Bronchial epithelial cell (primary cell): ENCODE measurements around the gene NTF4. TPM values are rescaled to one million over a fixed set of nuclear protein-coding genes. Genes with fewer than 3 reads are reported as not detected.

Source experiments
- DNase-seq: peaks from one replicate; pipeline ENCODE4 v3.0.0-alpha.2; 2010; ENCODE audit warnings: low read depth
- FAIRE-seq: peaks from 2 replicates; lab custom pipeline; 2011; peaks lifted over from hg19 to GRCh38; lab: Jason Lieb, UNC
- H3K27me3 ChIP-seq: 2 replicates; pipeline ENCODE4 v1.5.1; 2011; ENCODE audit warnings: low read length; ENCODE audit not compliant: control insufficient read depth, insufficient read depth
- H3K36me3 ChIP-seq: 2 replicates; pipeline ENCODE4 v1.5.1; 2011; ENCODE audit warnings: low read length; ENCODE audit not compliant: control insufficient read depth, insufficient read depth
- H3K4me3 ChIP-seq: 2 replicates; pipeline ENCODE4 v1.5.1; 2011; ENCODE audit warnings: mild to moderate bottlenecking, low read depth, low read length, control low read depth
- total RNA-seq: library from RNA; depleted of rRNA; stranded (reverse); fragments of >200 nt; gene quantifications from 2 replicates; pipeline ENCODE4 v1.2.1, GENCODE V29; 2014
- TF ChIP-seq, protein P1 (sequence below): IDR thresholded peaks from 2 replicates; pipeline ENCODE4 v1.5.1; 2011; ENCODE audit warnings: mild to moderate bottlenecking, moderate library complexity, low read length, control low read depth, inconsistent platforms; ENCODE audit not compliant: insufficient read depth, severe bottlenecking

Gene NTF4
- total RNA-seq, 1 donor from 2014 or later, result 3.2 TPM

- DNase-seq (no peak), FAIRE-seq (no peak)
- Histone ChIP-seq H3K27me3 (peaks cover 11% of the 10 kb centered on the region), H3K36me3 (no peaks in the 10 kb centered on the region), H3K4me3 (no peak overlapping the region)
- TF ChIP-seq, protein P1, sequence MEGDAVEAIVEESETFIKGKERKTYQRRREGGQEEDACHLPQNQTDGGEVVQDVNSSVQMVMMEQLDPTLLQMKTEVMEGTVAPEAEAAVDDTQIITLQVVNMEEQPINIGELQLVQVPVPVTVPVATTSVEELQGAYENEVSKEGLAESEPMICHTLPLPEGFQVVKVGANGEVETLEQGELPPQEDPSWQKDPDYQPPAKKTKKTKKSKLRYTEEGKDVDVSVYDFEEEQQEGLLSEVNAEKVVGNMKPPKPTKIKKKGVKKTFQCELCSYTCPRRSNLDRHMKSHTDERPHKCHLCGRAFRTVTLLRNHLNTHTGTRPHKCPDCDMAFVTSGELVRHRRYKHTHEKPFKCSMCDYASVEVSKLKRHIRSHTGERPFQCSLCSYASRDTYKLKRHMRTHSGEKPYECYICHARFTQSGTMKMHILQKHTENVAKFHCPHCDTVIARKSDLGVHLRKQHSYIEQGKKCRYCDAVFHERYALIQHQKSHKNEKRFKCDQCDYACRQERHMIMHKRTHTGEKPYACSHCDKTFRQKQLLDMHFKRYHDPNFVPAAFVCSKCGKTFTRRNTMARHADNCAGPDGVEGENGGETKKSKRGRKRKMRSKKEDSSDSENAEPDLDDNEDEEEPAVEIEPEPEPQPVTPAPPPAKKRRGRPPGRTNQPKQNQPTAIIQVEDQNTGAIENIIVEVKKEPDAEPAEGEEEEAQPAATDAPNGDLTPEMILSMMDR, result no peak
Observed at GRCh38 chr19:49071860-49072547, 7.4 kb upstream of the NTF4 start.

GRCh38 chr19:49070416-49070815, 5.8 kb upstream of the NTF4 start:
- no peak overlapping the region for H3K4me3 ChIP-seq
- TF ChIP-seq, protein P1, result no peak
- peaks cover 11% of the 10 kb centered on the region for H3K27me3 ChIP-seq
- DNase-seq (no peak), FAIRE-seq (peak; percentile 90)
- H3K36me3 ChIP-seq, result no peaks in the 10 kb centered on the region

GRCh38 chr19:49069026-49069425, 4.4 kb upstream of the NTF4 start:
- FAIRE-seq, result peak; percentile 83
- no peak overlapping the region for H3K4me3 ChIP-seq
- H3K27me3 ChIP-seq, result peaks cover 11% of the 10 kb centered on the region
- H3K36me3 ChIP-seq, result no peaks in the 10 kb centered on the region
- peak; percentile 63 for DNase-seq
- TF ChIP-seq, protein P1, result no peak

DNA sequence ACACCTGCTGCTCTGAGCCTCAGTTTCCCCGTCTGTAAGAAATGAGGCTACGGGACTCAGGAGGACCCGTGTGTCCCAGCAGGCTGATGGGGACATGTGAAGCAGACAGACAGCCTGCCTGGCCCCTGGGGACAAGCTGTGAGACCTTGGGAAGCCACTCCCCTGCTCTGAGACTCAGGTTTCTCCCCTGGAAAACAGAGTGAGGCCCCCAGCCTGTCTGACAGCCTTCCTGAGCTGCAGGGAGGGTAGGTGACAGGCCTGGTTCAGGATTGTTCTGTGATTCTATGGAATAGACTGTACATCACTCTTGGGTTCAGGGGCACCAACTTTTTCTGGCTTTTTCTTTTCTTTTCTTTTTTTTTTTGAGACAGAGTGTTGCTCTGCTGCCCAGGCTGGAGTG, 2.9 kb upstream of the NTF4 start:
- FAIRE-seq, result no peak
- no peaks in the 10 kb centered on the region for H3K36me3 ChIP-seq
- no peak overlapping the region for H3K4me3 ChIP-seq
- peaks cover 5% of the 10 kb centered on the region for H3K27me3 ChIP-seq
- no peak for DNase-seq
- TF ChIP-seq, protein P1, result no peak

DNA sequence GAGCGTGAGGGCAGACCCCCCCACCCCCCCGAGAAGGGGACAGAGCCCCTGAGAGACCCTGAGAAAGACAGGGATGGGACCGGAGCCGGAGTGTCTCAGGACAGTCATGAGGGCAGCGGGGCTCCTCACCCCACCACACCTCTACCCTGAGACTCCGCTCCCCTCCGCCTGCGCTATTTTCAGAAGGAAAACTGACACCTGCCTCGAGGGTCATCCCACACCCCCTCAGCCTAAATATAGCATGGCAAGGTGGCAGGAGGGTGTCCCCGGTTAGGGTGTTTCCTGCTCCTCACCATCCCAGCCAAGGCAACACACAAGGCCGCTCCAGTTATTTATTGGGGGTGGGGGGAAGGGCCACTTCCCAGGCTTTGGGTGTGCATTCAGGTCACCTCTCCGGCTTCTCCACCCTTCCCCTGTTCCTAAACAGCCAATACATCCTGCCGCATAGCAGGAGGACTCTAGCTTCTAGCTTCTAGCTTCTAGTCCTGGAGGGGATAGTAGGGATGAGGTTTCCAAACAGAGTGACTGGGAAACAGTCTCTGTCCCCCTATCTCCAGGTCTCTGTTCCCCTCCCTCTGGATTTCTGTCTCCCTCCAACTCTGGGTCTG, 1.4 kb upstream of the NTF4 start:
- Histone ChIP-seq H3K4me3 (no peak overlapping the region), H3K36me3 (peaks cover 2% of the 10 kb centered on the region), H3K27me3 (no peaks in the 10 kb centered on the region)
- TF ChIP-seq, protein P1, result no peak
- no peak for DNase-seq
- no peak for FAIRE-seq
